Heart right ventricle (tissue), 16 donors: Measurements from ENCODE around the gene UBE4B. TPM values are rescaled to one million over a fixed set of nuclear protein-coding genes. Genes with fewer than 3 reads are reported as not detected.
"Not testable (repeated sequence)": the region's sequence is repeated elsewhere in the genome, so short reads cannot be mapped to it uniquely, and the experiment has no call there.

Source experiments
- ATAC-seq, 8 donors: fragments of 200-7000 bp; cut with Tn5 transposase; one replicate each; pipeline ENCODE4 v1.9.1; 2020; ENCODE audit warnings: mild to moderate bottlenecking in 8 of 8, moderate library complexity in 8 of 8, moderate number of reproducible peaks in 1 of 8
- DNase-seq, 2 donors: peaks; one replicate each; pipeline ENCODE4 v3.0.0-alpha.2; 2020
- H3K27ac ChIP-seq, 10 donors: fragments of 200-600 bp; sonication (generic) in 2 of 10; one replicate each; pipeline versions ENCODE4 v1.5.0 to v1.8.0; 2020 to 2022; ENCODE audit warnings: mild to moderate bottlenecking in 3 of 10
- H3K27me3 ChIP-seq, 7 donors: fragments of 200-600 bp; one replicate each; pipeline ENCODE4 v1.8.0; 2021 to 2022; ENCODE audit warnings: mild to moderate bottlenecking in 2 of 7
- H3K36me3 ChIP-seq, 9 donors: fragments of 200-600 bp; sonication (generic) in 1 of 9; one replicate each; pipeline versions ENCODE4 v1.5.0 to v1.8.0; 2020 to 2022; ENCODE audit warnings: mild to moderate bottlenecking in 2 of 9
- H3K4me1 ChIP-seq, 9 donors: fragments of 200-600 bp; sonication (generic) in 1 of 9; one replicate each; pipeline versions ENCODE4 v1.5.0 to v1.8.0; 2020 to 2022; ENCODE audit warnings: mild to moderate bottlenecking in 4 of 9
- H3K4me3 ChIP-seq, 10 donors: fragments of 200-600 bp; sonication (generic) in 2 of 10; one replicate each; pipeline versions ENCODE4 v1.5.0 to v1.8.0; 2020 to 2022; ENCODE audit warnings: mild to moderate bottlenecking in 7 of 10, moderate library complexity in 2 of 10
- H3K9me3 ChIP-seq, 11 donors: fragments of 200-600 bp in 10 of 11; sonication (generic) in 2 of 11; one replicate each; pipeline versions ENCODE4 v1.5.0 to v1.8.0; 2013 to 2022; ENCODE audit warnings: mild to moderate bottlenecking in 2 of 11, control low read depth in 1 of 11, moderate library complexity in 1 of 11
- WGBS, 2 donors: extraction: QIAGEN DNeasy Blood & Tissue Kit; methylation state at CpG; one replicate each; pipeline ENCODE4 v1.1.7; 2013; ENCODE audit warnings: inconsistent platforms in 1 of 2; 5-methylcytosine and 5-hydroxymethylcytosine counted together
- intact Hi-C, 10 donors: fragments of 100-400 bp; cut with DNase I; formaldehyde crosslinking; loops; one replicate each; pipeline versions ENCODE4 v1.11.1 to v1.14.2; 2022
- polyA plus RNA-seq, 2 donors: library from polyadenylated mRNA; stranded (reverse); fragments of 200-250 nt; gene quantifications; one replicate each; pipeline ENCODE4 v1.2.3, GENCODE V29; 2013
- total RNA-seq, 10 donors: library from RNA; stranded (reverse); fragmentation: NEBNext Ultra II Directional in 3 of 10; extraction: Animal tissue kit (Norgen Biotek cat#: 25700) in 3 of 10; gene quantifications; one replicate each; pipeline versions ENCODE4 v1.2.1 to v1.2.4, GENCODE V29; 2021 to 2023
- TF ChIP-seq, protein P1 (sequence below), 9 donors: fragments of 200-600 bp; sonication (generic) in 2 of 9; IDR thresholded peaks; one replicate each; pipeline versions ENCODE4 v1.5.0 to v1.8.0; 2021 to 2022; ENCODE audit warnings: antibody characterized with exemption in 9 of 9, mild to moderate bottlenecking in 5 of 9, moderate library complexity in 1 of 9
- donor health status: Arrhythmogenic right ventricular cardiomyopathy.
- donor health status: ischemic (EF 13 %, LVEDD 7.1; RV severe dilation, severe dysfunction).
- donor health status: healthy with polysubstance abuse.
- donor health status: DM: no; HTN: yes; CAD: no.
- donor health status: DM: no; HTN: no; CAD: no.
- donor health status: ischemic (EF 25% LVEDD 6.9; RV normal size, moderate dysfunction).
- donor health status: ischemic (EF 25% LVEDD 5.7; RV mildly dilated, moderate dysfunction).
- donor health status: healthy.
- donor health status: DM: yes; HTN: yes; CAD: no.
- donor health status: Ischemic cardiomyopathy.
- donor health status: ischemic (EF 35%, LVEDD 5.7; RV mildly dilated, moderate dysfunction).
- donor health status: nonischemic (EF 11% LVEDD 7.7; RV severe dilation, severe dysfunction).
- donor health status: DM: yes; HTN: yes; CAD: no.
- donor health status: PGD.
- donor health status: ischemic (EF 29% LVEDD 5.4; RV normal size, mild dysfunction).
- donor health status: nonischemic (EF 23%, LVEDD 6.1; RV moderate dilation, normal function).

Gene UBE4B
- total and polyA plus RNA-seq, 12 donors = 18.3 to 87.3 (median 67.8) TPM

DNA sequence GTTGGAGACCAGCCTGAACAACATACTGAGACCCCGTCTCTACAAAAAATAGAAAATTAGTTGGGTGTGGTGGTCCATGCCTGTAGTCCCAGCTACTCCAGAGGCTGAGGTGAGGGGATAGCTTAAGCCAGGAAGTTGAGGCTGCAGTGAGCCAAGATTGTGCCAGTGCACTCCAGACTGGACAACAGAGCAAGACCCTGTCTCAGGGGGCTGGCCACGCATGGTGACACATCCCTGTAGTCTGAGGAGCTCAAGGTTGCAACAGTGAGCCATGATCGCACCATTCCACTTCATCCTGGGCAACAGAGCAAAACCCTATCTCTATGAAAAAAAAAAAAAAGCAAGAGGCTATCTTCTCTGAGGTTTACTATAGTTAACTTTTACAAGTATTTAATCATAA is 12.7 kb upstream of the UBE4B start:
- no peak for DNase-seq
- peaks cover 0 to 10% (median 0%) of the 10 kb centered on the region in 9 donors for H3K4me1 ChIP-seq
- TF ChIP-seq, protein P1, sequence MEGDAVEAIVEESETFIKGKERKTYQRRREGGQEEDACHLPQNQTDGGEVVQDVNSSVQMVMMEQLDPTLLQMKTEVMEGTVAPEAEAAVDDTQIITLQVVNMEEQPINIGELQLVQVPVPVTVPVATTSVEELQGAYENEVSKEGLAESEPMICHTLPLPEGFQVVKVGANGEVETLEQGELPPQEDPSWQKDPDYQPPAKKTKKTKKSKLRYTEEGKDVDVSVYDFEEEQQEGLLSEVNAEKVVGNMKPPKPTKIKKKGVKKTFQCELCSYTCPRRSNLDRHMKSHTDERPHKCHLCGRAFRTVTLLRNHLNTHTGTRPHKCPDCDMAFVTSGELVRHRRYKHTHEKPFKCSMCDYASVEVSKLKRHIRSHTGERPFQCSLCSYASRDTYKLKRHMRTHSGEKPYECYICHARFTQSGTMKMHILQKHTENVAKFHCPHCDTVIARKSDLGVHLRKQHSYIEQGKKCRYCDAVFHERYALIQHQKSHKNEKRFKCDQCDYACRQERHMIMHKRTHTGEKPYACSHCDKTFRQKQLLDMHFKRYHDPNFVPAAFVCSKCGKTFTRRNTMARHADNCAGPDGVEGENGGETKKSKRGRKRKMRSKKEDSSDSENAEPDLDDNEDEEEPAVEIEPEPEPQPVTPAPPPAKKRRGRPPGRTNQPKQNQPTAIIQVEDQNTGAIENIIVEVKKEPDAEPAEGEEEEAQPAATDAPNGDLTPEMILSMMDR (IDR thresholded peaks at IDR 0.05) = no peak
- peaks cover 0 to 1% (median 0%) of the 10 kb centered on the region in 11 donors for H3K9me3 ChIP-seq
- H3K4me3 ChIP-seq = no peak overlapping the region
- no peaks in the 10 kb centered on the region for H3K27me3 ChIP-seq
- H3K27ac ChIP-seq = no peak overlapping the region
- ATAC-seq = no peak
- peaks cover 0 to 8% (median 0%) of the 10 kb centered on the region in 9 donors for H3K36me3 ChIP-seq
- intact Hi-C loops = no loop called here
- 82% methylated on average over 3 of the region's 3 CpGs for WGBS, 2 donors

DNA sequence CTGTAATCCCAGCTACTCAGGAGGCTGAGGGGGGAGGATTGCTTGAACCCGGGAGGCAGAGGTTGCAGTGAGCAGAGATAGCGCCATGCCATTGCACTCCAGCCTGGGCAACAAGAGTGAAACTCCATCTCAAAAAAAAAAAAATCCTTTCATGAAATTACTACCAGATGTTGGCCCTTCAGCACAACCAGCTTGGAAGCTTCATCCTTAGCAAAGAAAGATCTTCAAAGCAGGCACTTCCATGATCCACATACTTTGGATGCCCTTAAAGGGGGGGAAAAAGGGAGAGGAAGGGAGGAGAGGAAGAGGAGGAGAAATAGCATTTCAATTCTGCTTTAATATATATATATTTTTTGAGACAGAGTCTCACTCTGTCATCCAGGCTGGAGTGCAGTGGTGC is 12.1 kb upstream of the UBE4B start:
- H3K27me3 ChIP-seq, H3K27ac ChIP-seq, H3K4me1 ChIP-seq, ATAC-seq, H3K9me3 ChIP-seq, DNase-seq, H3K4me3 ChIP-seq, intact Hi-C loops, H3K36me3 ChIP-seq: not testable (repeated sequence)
- WGBS, 2 donors = 80 to 81% methylated on average over 2 of the region's 2 CpGs

DNA sequence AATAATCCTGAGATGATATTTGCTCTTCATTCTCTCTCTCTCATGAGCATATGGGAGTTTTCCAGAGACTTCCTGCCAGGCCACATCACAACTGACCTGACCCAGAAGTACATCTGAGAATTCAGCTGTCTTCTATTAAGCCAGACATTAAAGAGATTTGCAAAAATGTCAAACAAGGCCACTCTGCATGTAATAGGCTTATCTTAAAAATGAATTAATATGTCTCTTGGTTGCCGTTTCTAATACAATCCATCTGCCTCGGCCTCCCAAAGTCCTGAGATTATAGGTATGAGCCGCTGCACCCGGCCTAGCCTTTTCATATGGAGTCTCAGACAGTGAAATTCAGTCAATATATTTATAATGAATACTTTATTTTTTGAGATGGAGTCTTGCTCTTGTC is 10.8 kb upstream of the UBE4B start:
- H3K27ac ChIP-seq, H3K36me3 ChIP-seq, intact Hi-C loops, H3K4me1 ChIP-seq, H3K4me3 ChIP-seq, H3K9me3 ChIP-seq, DNase-seq, ATAC-seq, H3K27me3 ChIP-seq: not testable (repeated sequence)
- WGBS, 2 donors = 89% methylated on average over 4 of the region's 4 CpGs

DNA sequence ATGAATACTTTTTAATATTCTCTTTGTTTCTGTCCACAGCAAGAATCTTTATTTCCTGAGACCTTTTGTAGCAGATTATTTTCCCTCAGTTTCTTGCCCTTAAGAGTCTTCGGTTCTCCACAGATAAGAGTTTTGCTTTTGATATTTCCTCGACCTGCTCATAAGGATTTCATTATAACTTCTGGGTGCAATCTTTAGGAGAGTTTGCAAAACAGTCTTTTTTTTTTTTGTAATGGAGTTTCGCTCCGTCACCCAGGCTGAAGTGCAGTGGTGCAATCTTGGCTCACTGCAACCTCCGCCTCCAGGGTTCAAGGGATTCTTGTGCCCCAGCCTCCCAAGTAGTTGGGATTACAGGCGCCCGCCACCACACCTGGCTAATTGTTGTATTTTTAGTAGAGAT is 10.1 kb upstream of the UBE4B start:
- TF ChIP-seq, protein P1 (IDR thresholded peaks at IDR 0.05) = no peak
- Histone ChIP-seq H3K27ac (no peak overlapping the region), H3K9me3 (peaks cover 0 to 8% (median 0%) of the 10 kb centered on the region in 11 donors), H3K4me3 (no peak overlapping the region), H3K36me3 (no peaks in the 10 kb centered on the region), H3K27me3 (no peaks in the 10 kb centered on the region), H3K4me1 (peaks cover 0 to 3% (median 0%) of the 10 kb centered on the region in 9 donors)
- no peak for DNase-seq
- 87 to 91% methylated on average over 7 of the region's 7 CpGs for WGBS, 2 donors
- ATAC-seq = no peak
- intact Hi-C loops = no loop called here

DNA sequence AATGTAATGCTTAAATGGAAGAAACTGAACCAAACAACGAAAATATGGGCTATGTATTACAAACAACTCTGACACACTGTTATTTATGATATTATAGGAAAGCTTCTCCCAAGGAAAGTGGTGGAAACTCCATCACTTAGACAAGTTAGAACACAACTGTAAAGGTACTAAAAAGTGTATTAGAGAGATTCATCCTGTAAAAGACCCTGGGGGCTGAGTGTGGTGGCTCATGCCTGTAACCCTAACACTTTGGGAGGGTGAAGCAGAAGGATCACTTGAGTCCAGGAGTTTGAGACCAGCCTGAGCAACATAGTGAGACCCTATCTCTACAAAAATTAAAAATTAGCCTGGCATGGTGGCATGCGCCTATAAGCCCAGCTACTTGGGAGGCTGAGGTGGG is 7.4 kb upstream of the UBE4B start:
- TF ChIP-seq, protein P1 (IDR thresholded peaks at IDR 0.05) = no peak
- Histone ChIP-seq H3K4me1 (peaks cover 0 to 3% (median 0%) of the 10 kb centered on the region in 9 donors), H3K36me3 (no peaks in the 10 kb centered on the region), H3K27ac (no peak overlapping the region), H3K9me3 (peaks cover 0 to 8% (median 0%) of the 10 kb centered on the region in 11 donors), H3K4me3 (no peak overlapping the region), H3K27me3 (no peaks in the 10 kb centered on the region)
- DNase-seq = no peak
- intact Hi-C loops = no loop called here
- ATAC-seq = no peak
- 87 to 89% methylated on average over 2 of the region's 2 CpGs for WGBS, 2 donors
